MCF 10A (cell line): ENCODE results near the gene LRBA. TPM values are rescaled to one million over a fixed set of nuclear protein-coding genes. Genes with fewer than 3 reads are reported as not detected.

ENCODE experiments used
- BruUV-seq: library from RNA; stranded (reverse); fragments of 400-500 nt; replicated peaks from 2 replicates; lab custom pipeline; 2021; lab: Mats Ljungman, UMichigan
- CTCF ChIA-PET: fragments of 300-600 bp; sonication (Branson Sonifier 250); formaldehyde crosslinking; extraction: SDS; loops from one replicate; lab custom pipeline; 2021; ENCODE audit warnings: antibody characterized with exemption, inconsistent platforms; lab: Yijun Ruan, JAX
- POLR2A ChIA-PET: fragments of 300-600, 350-650 bp; sonication (Branson Sonifier 250); formaldehyde crosslinking; extraction: SDS; loops from one replicate; lab custom pipeline; 2020; ENCODE audit warnings: antibody characterized with exemption, inconsistent platforms; lab: Yijun Ruan, JAX
- DNase-seq: peaks from one replicate; pipeline ENCODE4 v3.0.0-alpha.2; 2018; ENCODE audit not compliant: unreplicated experiment
- H3K27ac Mint-ChIP-seq: one replicate; pipeline ENCODE4 v1.8.0; 2022; ENCODE audit warnings: mild to moderate bottlenecking, low read depth, mixed read lengths; ENCODE audit not compliant: unreplicated experiment
- H3K27me3 Mint-ChIP-seq: one replicate; pipeline ENCODE4 v1.8.0; 2022; ENCODE audit warnings: mixed read lengths; ENCODE audit not compliant: insufficient read depth, unreplicated experiment
- H3K36me3 Mint-ChIP-seq: one replicate; pipeline ENCODE4 v1.8.0; 2022; ENCODE audit warnings: mild to moderate bottlenecking, moderate library complexity, mixed read lengths; ENCODE audit not compliant: insufficient read depth, unreplicated experiment
- H3K4me1 Mint-ChIP-seq: one replicate; pipeline ENCODE4 v1.8.0; 2022; ENCODE audit warnings: mixed read lengths; ENCODE audit not compliant: insufficient read depth, unreplicated experiment
- H3K4me3 Mint-ChIP-seq: one replicate; pipeline ENCODE4 v1.8.0; 2022; ENCODE audit warnings: mild to moderate bottlenecking, moderate library complexity, mixed read lengths; ENCODE audit not compliant: unreplicated experiment
- H3K9me3 Mint-ChIP-seq: one replicate; pipeline ENCODE4 v1.8.0; 2022; ENCODE audit warnings: mixed read lengths; ENCODE audit not compliant: unreplicated experiment
- CTCF ChIP-seq: fragments of 200-600 bp; IDR thresholded peaks from one replicate; pipeline ENCODE4 v1.8.0; 2022; ENCODE audit warnings: antibody characterized with exemption, mild to moderate bottlenecking; ENCODE audit not compliant: unreplicated experiment
- intact Hi-C: fragments of 100-400 bp; cut with micrococcal nuclease; formaldehyde crosslinking; loops from 2 replicates; pipeline ENCODE4 v1.14.1; 2022
- total RNA-seq: library from RNA; stranded (reverse); gene quantifications from 2 replicates; pipeline ENCODE4 v1.2.3, GENCODE V29; 2022

Gene LRBA
- total RNA-seq, 1 experiment from 2014 or later: 64.5 TPM

DNA sequence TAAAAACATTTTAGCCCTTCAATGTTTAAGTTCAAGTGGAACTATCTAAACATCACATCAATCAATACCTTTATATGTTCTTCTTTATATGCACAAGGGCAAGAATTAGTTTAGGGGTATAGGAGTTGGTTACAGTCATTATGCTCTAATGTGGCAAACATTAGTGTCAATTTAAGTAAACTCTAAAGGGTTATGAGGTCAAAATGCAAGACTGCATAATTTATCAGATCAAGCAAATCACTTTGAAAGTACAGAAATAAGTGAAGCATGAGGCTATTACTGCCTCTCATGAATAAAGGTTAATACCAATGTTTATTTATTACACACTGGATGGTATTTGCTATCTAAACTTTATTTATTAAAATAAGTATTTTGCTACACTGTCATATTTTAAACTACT, 373.5 kb downstream of the LRBA start:
- H3K9me3 Mint-ChIP-seq: no peaks in the 10 kb centered on the region
- no peak for DNase-seq

GRCh38 chr4:150632639-150633038, 382.4 kb downstream of the LRBA start:
- no peaks in the 10 kb centered on the region for H3K27me3 Mint-ChIP-seq
- H3K27ac Mint-ChIP-seq: no peak overlapping the region
- POLR2A ChIA-PET: interaction anchor here (0.7 kb wide), 1 partner anchor 34 kb away, joined by 3 read pairs; no protein-coding TSS in a partner anchor
- DNase-seq: no peak
- H3K36me3 Mint-ChIP-seq: peaks cover 6% of the 10 kb centered on the region
- peaks cover 10% of the 10 kb centered on the region for H3K9me3 Mint-ChIP-seq
- TF ChIP-seq CTCF: no peak
- no peaks in the 10 kb centered on the region for H3K4me1 Mint-ChIP-seq
- no TSS peak for BruUV-seq
- intact Hi-C loops: no loop called here
- CTCF ChIA-PET: interaction anchor here (0.5 kb wide), 1 partner anchor 945 kb away, joined by 3 read pairs; no protein-coding TSS in a partner anchor
- H3K4me3 Mint-ChIP-seq: no peak overlapping the region

More for the DNA sequence above, 373.5 kb downstream of the LRBA start:
- TF ChIP-seq CTCF: no peak
- no TSS peak for BruUV-seq
- H3K27me3 Mint-ChIP-seq: no peaks in the 10 kb centered on the region
- H3K27ac Mint-ChIP-seq: no peak overlapping the region
- no peak overlapping the region for H3K4me3 Mint-ChIP-seq
- ChIA-PET CTCF (no interaction called here), POLR2A (no interaction called here)
- intact Hi-C loops: no loop called here
- no peaks in the 10 kb centered on the region for H3K4me1 Mint-ChIP-seq
- no peaks in the 10 kb centered on the region for H3K36me3 Mint-ChIP-seq

DNA sequence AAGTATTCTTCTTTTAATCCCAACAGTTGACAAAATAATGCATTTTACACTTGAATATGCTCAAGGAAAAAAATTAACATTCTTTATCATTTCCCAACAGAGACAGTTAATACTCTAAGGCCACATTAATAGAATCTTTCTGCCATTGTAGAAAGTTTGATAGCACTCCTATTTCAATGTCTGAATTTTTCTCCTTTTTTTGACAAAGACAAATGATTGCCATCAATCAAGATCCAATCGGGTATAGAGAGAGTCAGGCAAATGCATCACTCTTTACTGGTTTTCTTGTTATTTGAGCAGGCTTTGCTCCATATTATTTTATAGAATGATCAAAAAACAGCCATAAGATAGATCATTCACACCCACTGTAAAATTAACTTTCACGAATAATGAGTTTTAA, 387.0 kb downstream of the LRBA start:
- no peak overlapping the region for H3K27ac Mint-ChIP-seq
- H3K4me3 Mint-ChIP-seq: no peak overlapping the region
- TF ChIP-seq CTCF: no peak
- no TSS peak for BruUV-seq
- intact Hi-C loops: no loop called here
- peaks cover 9% of the 10 kb centered on the region for H3K9me3 Mint-ChIP-seq
- no peaks in the 10 kb centered on the region for H3K27me3 Mint-ChIP-seq
- POLR2A ChIA-PET: no interaction called here
- peaks cover 6% of the 10 kb centered on the region for H3K36me3 Mint-ChIP-seq
- H3K4me1 Mint-ChIP-seq: no peaks in the 10 kb centered on the region
- no peak for DNase-seq
- CTCF ChIA-PET: no interaction called here

DNA sequence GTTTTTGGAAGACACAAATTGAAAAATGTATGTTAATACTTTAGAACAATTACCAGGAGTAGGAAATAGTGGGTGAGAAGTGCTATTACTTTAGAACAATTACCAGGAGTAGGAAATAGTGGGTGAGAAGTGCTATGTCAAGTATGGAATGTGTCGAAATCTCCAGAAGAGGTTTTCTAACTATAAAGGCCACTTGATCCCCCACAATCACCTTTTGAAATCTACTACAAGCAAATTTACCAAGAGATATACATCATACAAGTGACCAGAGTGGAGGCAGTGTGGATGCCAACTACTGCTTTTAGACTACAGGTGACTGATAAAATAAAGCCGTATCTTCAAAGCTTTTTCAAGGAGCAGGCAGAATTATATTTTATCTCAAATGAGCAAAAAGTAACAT, 390.1 kb downstream of the LRBA start:
- BruUV-seq: no TSS peak
- Mint-ChIP-seq H3K9me3 (no peaks in the 10 kb centered on the region), H3K27me3 (no peaks in the 10 kb centered on the region), H3K4me1 (no peaks in the 10 kb centered on the region), H3K36me3 (no peaks in the 10 kb centered on the region), H3K27ac (no peak overlapping the region), H3K4me3 (no peak overlapping the region)
- no peak for TF ChIP-seq CTCF
- POLR2A ChIA-PET: interaction anchor here (0.7 kb wide), 2 partner anchors 282 to 394 kb away, joined by 3 read pairs; no protein-coding TSS in a partner anchor
- CTCF ChIA-PET: no interaction called here
- no peak for DNase-seq
- intact Hi-C loops: no loop called here
